Transverse colon (tissue), 4 donors: ENCODE measurements around the gene GPR26. TPM values are rescaled to one million over a fixed set of nuclear protein-coding genes. Genes with fewer than 3 reads are reported as not detected.

Experiments used
- DNase-seq: peaks from one replicate; pipeline ENCODE4 v3.0.0-alpha.2; 2019
- H3K27ac ChIP-seq, 4 donors: fragments of 200-600 bp; sonication (generic); 2 replicates each; pipeline ENCODE4 v1.5.1; 2016 to 2018; ENCODE audit warnings: inconsistent platforms in 4 of 4
- H3K27me3 ChIP-seq: fragments of 200-600 bp; sonication (generic); 2 replicates; pipeline ENCODE4 v1.5.1; 2017; ENCODE audit warnings: inconsistent platforms
- H3K36me3 ChIP-seq, 4 donors: fragments of 200-600 bp; sonication (generic); 2 replicates each; pipeline ENCODE4 v1.5.1; 2017 to 2019; ENCODE audit warnings: inconsistent platforms in 4 of 4
- H3K4me1 ChIP-seq, 4 donors: fragments of 200-600 bp; sonication (generic); 2 replicates each; pipeline ENCODE4 v1.5.1; 2017 to 2020; ENCODE audit warnings: inconsistent platforms in 4 of 4
- H3K4me3 ChIP-seq, 4 donors: fragments of 200-600 bp; sonication (generic); 1 replicate in 1 of 4; 2 replicates in 3 of 4; pipeline versions ENCODE4 v1.5.1 to v1.6.1; 2017 to 2019; ENCODE audit warnings: inconsistent platforms in 4 of 4
- H3K9me3 ChIP-seq, 2 donors: fragments of 200-600 bp; sonication (generic); 2 replicates each; pipeline ENCODE4 v1.5.1; 2017 to 2019; ENCODE audit warnings: inconsistent platforms in 2 of 2
- CTCF ChIP-seq, 5 experiments: fragments of 200-600 bp in 3 of 5; fragments of 450-650 bp in 2 of 5; sonication (generic) in 3 of 5; IDR thresholded peaks; 1 replicate in 2 of 5; 2 replicates in 3 of 5; pipeline ENCODE4 v1.5.1; 2016 to 2017; ENCODE audit warnings: antibody characterized with exemption in 5 of 5, inconsistent platforms in 3 of 5, mild to moderate bottlenecking in 2 of 5, moderate library complexity in 1 of 5
- EP300 ChIP-seq: sonication (generic); formaldehyde crosslinking; IDR thresholded peaks from one replicate; pipeline ENCODE4 v1.6.1; 2017; ENCODE audit warnings: antibody characterized with exemption, low read depth
- POLR2A ChIP-seq: fragments of 450-650 bp; IDR thresholded peaks from one replicate; pipeline ENCODE4 v1.6.1; 2016; ENCODE audit warnings: antibody characterized with exemption, mild to moderate bottlenecking, moderate library complexity
- POLR2AphosphoS5 ChIP-seq, 3 donors: sonication (generic); formaldehyde crosslinking; IDR thresholded peaks; one replicate each; pipeline ENCODE4 v1.6.1; 2016; ENCODE audit warnings: antibody characterized with exemption in 3 of 3
- whole genome bisulfite sequencing, 2 donors: methylation state at CpG; one replicate each; pipeline ENCODE4 v1.1.5; 2018; ENCODE audit warnings: low coverage in 1 of 2; 5-methylcytosine and 5-hydroxymethylcytosine counted together
- in situ Hi-C, 4 donors: fragments of 200-750 bp; cut with MboI; loops; one replicate each; pipeline versions ENCODE4 v1.15.0 to v1.15.1; 2017; ENCODE audit warnings: low sequenced_read_pairs in 3 of 4, low pct_ligation_motif_present in 1 of 4, low pct_unique_long_range_greater_than_20kb in 1 of 4
- intact Hi-C: fragments of 100-400 bp; cut with DNase I; formaldehyde crosslinking; loops from one replicate; pipeline ENCODE4 v1.15.1; 2023; ENCODE audit warnings: low total_unique reads
- total RNA-seq, 4 donors: library from RNA; depleted of rRNA; stranded (reverse); fragments of >200 nt; gene quantifications; one replicate each; pipeline ENCODE4 v1.1.0, GENCODE V29; 2016

GPR26 gene
- total RNA-seq, 4 donors from 2014 or later: not detected

- in situ Hi-C loops: no loop called here
- no peaks in the 10 kb centered on the region for H3K4me1 ChIP-seq
- H3K27ac ChIP-seq: no peak overlapping the region
- no peak for DNase-seq
- no peaks in the 10 kb centered on the region for H3K36me3 ChIP-seq
- 81 to 82% methylated on average over 3 of the region's 3 CpGs for WGBS, 2 donors
- no peaks in the 10 kb centered on the region for H3K27me3 ChIP-seq
- intact Hi-C loops: no loop called here
- no peaks in the 10 kb centered on the region for H3K9me3 ChIP-seq
- no peak overlapping the region for H3K4me3 ChIP-seq
- TF ChIP-seq POLR2A (no peak), CTCF (IDR thresholded peaks at IDR 0.05) (no peak), POLR2AphosphoS5 (IDR thresholded peaks at IDR 0.05) (no peak), EP300 (no peak)
Observed at GRCh38 chr10:123633106-123633505, 33.0 kb upstream of the GPR26 start.

DNA sequence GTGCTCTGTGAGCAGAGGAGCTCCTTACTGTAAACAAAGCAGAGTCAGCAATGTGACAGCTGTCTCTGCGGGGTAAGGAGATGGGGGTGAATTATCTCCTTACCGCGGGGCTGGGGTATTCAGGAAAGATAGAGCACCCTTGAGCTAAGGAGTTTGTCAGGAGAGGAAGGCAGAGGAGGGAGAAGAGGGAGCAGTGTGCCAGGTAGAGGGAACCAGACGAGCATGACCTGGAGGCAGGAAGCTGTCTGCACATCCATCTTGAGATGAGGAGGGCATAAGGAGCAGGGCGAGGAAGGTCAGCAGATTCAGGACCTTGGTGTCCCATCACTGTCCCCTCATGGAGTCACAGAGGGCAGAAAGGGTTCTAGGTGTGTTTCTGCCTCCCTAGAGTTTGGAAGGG, 32.5 kb upstream of the GPR26 start:
- intact Hi-C loops: no loop called here
- TF ChIP-seq POLR2A (no peak), POLR2AphosphoS5 (IDR thresholded peaks at IDR 0.05) (no peak), CTCF (IDR thresholded peaks at IDR 0.05) (no peak), EP300 (no peak)

DNA sequence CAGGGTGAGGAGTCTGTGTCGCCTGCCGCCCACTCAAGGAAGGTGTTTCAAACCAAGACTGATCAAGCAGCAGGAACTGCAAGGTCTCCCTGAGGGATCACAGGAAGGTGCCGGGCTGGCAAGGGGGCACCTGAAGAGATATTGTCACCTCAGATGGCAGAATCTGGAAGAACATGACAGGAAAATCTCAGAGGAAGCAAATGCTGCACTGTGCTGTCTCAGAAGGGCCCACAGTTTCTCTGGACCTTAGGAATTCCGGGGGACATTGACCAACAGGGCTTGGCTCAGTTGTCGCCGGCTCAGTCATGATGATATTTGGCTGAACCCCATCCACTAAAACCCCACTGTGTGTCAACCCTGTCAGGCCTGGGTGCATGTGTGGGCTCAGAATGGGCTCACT, 31.9 kb upstream of the GPR26 start:
- Histone ChIP-seq H3K4me1 (no peaks in the 10 kb centered on the region), H3K27me3 (no peaks in the 10 kb centered on the region), H3K9me3 (no peaks in the 10 kb centered on the region), H3K36me3 (no peaks in the 10 kb centered on the region), H3K4me3 (no peak overlapping the region), H3K27ac (no peak overlapping the region)
- intact Hi-C loops (no loop called here), in situ Hi-C loops (no loop called here)
- 88% methylated on average over 6 of the region's 6 CpGs; no CpG with 5 or more reads in 1 of the 2 donors for WGBS, 2 donors
- DNase-seq: no peak
- no peak for TF ChIP-seq EP300
- no peak for TF ChIP-seq CTCF (IDR thresholded peaks at IDR 0.05)
- TF ChIP-seq POLR2A: no peak
- no peak for TF ChIP-seq POLR2AphosphoS5 (IDR thresholded peaks at IDR 0.05)

More for the DNA sequence above, 32.5 kb upstream of the GPR26 start:
- Histone ChIP-seq H3K27me3 (no peaks in the 10 kb centered on the region), H3K36me3 (no peaks in the 10 kb centered on the region), H3K4me3 (no peak overlapping the region), H3K27ac (no peak overlapping the region), H3K4me1 (no peaks in the 10 kb centered on the region), H3K9me3 (no peaks in the 10 kb centered on the region)
- DNase-seq: no peak
- 20 to 76% methylated on average over 1 to 5 of the region's 5 CpGs for WGBS, 2 donors
- in situ Hi-C loops: no loop called here

DNA sequence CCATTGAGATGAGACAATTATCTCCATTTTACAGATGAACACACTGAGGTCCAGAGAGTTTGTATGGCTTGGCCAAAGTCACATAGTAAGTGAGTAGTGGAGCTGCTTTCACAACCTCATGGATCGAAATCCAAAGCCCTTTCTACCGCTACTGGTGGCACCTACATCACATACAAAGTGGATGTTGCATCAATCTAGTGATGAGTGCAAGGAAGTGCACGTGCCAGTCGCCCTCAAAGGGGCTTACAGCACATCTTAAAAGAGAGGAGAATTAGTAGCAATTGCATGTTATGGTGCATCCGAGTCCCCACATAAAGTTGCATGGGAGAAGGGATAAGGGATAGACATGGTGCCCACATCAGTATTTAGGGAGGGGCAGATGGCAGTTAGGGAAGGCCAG, 31.0 kb upstream of the GPR26 start:
- Histone ChIP-seq H3K4me1 (no peaks in the 10 kb centered on the region), H3K36me3 (no peaks in the 10 kb centered on the region), H3K4me3 (no peak overlapping the region), H3K9me3 (no peaks in the 10 kb centered on the region), H3K27me3 (no peaks in the 10 kb centered on the region), H3K27ac (no peak overlapping the region)
- DNase-seq: no peak
- in situ Hi-C loops: no loop called here
- intact Hi-C loops: no loop called here
- WGBS, 2 donors: 90 to 94% methylated on average over 3 to 5 of the region's 5 CpGs
- no peak for TF ChIP-seq CTCF (IDR thresholded peaks at IDR 0.05)
